ENCODE measurements around the gene GRK1. TPM values are rescaled to one million over a fixed set of nuclear protein-coding genes. Genes with fewer than 3 reads are reported as not detected.

GRK1 gene
- total and polyA plus RNA-seq, 2 of the 8 experiments (the other 6 are each of a cell fraction or from before 2014, with no cell fraction given), result 0.12 TPM; not detected in 1

GRCh38 chr13:113736258-113736731 is 69.3 kb downstream of the GRK1 start:
- 89% methylated on average over 10 of the region's 10 CpGs; no CpG with 5 or more reads in 1 of the 2 experiments for WGBS, 2 experiments (ENCODE audit: extremely low coverage in 1 of 2, insufficient coverage in 1 of 2, insufficient read length in 1 of 2, insufficient replicate concordance in 2 of 2, low coverage in 1 of 2, low lambda C conversion rate in 2 of 2, missing lambda C conversion rate in 1 of 2)
- Histone ChIP-seq H3K4me3 (ENCODE audit: extremely low read depth in 1 of 4, insufficient read depth in 2 of 4, low read depth in 3 of 4, low read length in 4 of 4) (no peak overlapping the region), H3K36me3 (ENCODE audit: control insufficient read depth in 2 of 4, insufficient read depth in 4 of 4, low read length in 3 of 4) (no peaks in the 10 kb centered on the region), H3K79me1 (ENCODE audit: low read depth, low read length) (no peaks in the 10 kb centered on the region), H2BK20ac (ENCODE audit: low read length) (no peak overlapping the region), H3K56ac (replicated peaks; ENCODE audit: insufficient read length, low read depth, low read length) (no peak overlapping the region), H3K4ac (replicated peaks; ENCODE audit: insufficient read length, low read depth, low read length) (no peak overlapping the region), H4K20me1 (replicated peaks in 1 of 2; ENCODE audit: control insufficient read depth in 1 of 2, insufficient read depth in 2 of 2, low read length in 2 of 2) (peaks cover 0 to 5% of the 10 kb centered on the region in 2 experiments), H2BK15ac (ENCODE audit: low read length) (no peak overlapping the region), H3K18ac (ENCODE audit: extremely low read depth, low read length) (no peak overlapping the region), H2BK12ac (ENCODE audit: low read depth, low read length) (no peak overlapping the region), H3K4me2 (ENCODE audit: insufficient read depth in 1 of 2, low read depth in 2 of 2, low read length in 2 of 2) (no peak overlapping the region), H3K14ac (ENCODE audit: insufficient read length) (no peak overlapping the region), H3K23ac (ENCODE audit: insufficient read length) (no peak overlapping the region), H2AFZ (ENCODE audit: low read length) (no peak overlapping the region), H3K9ac (replicated peaks in 1 of 4; ENCODE audit: extremely low read depth in 1 of 4, low read depth in 3 of 4, low read length in 3 of 4) (no peak overlapping the region), H4K5ac (ENCODE audit: insufficient read length, low read depth, low read length) (no peak overlapping the region), H3K23me2 (ENCODE audit: low read depth, low read length) (0 out of 2 replicates have a peak, but pooled peaks cover 2% of the 10 kb centered on the region), H2BK5ac (ENCODE audit: low read depth, low read length) (no peak overlapping the region), H4K8ac (ENCODE audit: extremely low read depth, insufficient read depth, low read length) (no peak overlapping the region), H3K27ac (ENCODE audit: low read depth, low read length) (no peak overlapping the region), H2AK5ac (ENCODE audit: low read depth, low read length) (no peak overlapping the region), H2BK120ac (replicated peaks; ENCODE audit: low read depth, low read length) (no peak overlapping the region), H3K79me2 (ENCODE audit: control insufficient read depth in 1 of 2, insufficient read depth in 2 of 2, low read length in 2 of 2) (no peaks in the 10 kb centered on the region), H3K9me3 (ENCODE audit: insufficient read depth in 2 of 2, low read depth in 1 of 2, low read length in 1 of 2) (peaks cover 12 to 25% of the 10 kb centered on the region in 2 experiments; a peak in 3 of 4 replicates), H4K91ac (replicated peaks; ENCODE audit: insufficient read length, low read length) (no peak overlapping the region), H3K27me3 (replicated peaks in 1 of 4; ENCODE audit: control insufficient read depth in 3 of 4, extremely low read depth in 1 of 4, insufficient read depth in 3 of 4, low read length in 3 of 4) (no peaks in the 10 kb centered on the region), H3K4me1 (replicated peaks in 1 of 4; ENCODE audit: control insufficient read depth in 3 of 4, insufficient read depth in 4 of 4, low read length in 3 of 4) (peaks cover 0 to 3% (median 0%) of the 10 kb centered on the region in 4 experiments; a peak in 1 of 7 replicates)
- no peak for FAIRE-seq
- TF ChIP-seq SIN3A (conservative IDR thresholded peaks at IDR 0.05 in 1 of 2, IDR thresholded peaks at IDR 0.05 in 1 of 2; ENCODE audit: low read depth in 1 of 2, low read length in 2 of 2) (no peak), ZNF274 (IDR thresholded peaks at IDR 0.05; ENCODE audit: borderline replicate concordance, extremely low read depth, low read length) (no peak)
- TF ChIP-seq, protein P1, sequence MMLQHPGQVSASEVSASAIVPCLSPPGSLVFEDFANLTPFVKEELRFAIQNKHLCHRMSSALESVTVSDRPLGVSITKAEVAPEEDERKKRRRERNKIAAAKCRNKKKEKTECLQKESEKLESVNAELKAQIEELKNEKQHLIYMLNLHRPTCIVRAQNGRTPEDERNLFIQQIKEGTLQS (IDR thresholded peaks at IDR 0.05; ENCODE audit: insufficient read depth, low read depth, low read length), result no peak
- no peak for DNase-seq (ENCODE audit: low read depth in 1 of 2, low spot score in 2 of 2)
- ChIA-PET CTCF (ENCODE audit: partially characterized antibody) (interaction anchor here (0.7 to 1.0 kb wide), 3 partner anchors 12 to 67 kb away, joined by 3 to 4 read pairs (median 3); no protein-coding TSS in a partner anchor), POLR2A (ENCODE audit: partially characterized antibody) (interaction anchor here (1.2 kb wide), 1 partner anchor 22 kb away, joined by 3 read pairs; no protein-coding TSS in a partner anchor)
